Coronary artery (tissue), 2 donors: ENCODE measurements around the gene PTK7.

Source experiments
- DNase-seq: peaks from one replicate; pipeline ENCODE4 v3.0.0-alpha.2; 2017; ENCODE audit warnings: low spot score
- H3K27ac ChIP-seq, 2 donors: fragments of 200-600 bp; sonication (generic); one replicate each; pipeline ENCODE4 v1.5.1; 2016 to 2019
- H3K4me3 ChIP-seq: fragments of 200-600 bp; sonication (generic); 2 replicates; pipeline ENCODE4 v1.5.1; 2016; ENCODE audit warnings: mild to moderate bottlenecking, moderate library complexity
- TF ChIP-seq, protein P1 (sequence below): fragments of 200-600 bp; sonication (generic); IDR thresholded peaks from one replicate; pipeline ENCODE4 v1.5.1; 2019; ENCODE audit warnings: antibody characterized with exemption

The PTK7 gene

DNA sequence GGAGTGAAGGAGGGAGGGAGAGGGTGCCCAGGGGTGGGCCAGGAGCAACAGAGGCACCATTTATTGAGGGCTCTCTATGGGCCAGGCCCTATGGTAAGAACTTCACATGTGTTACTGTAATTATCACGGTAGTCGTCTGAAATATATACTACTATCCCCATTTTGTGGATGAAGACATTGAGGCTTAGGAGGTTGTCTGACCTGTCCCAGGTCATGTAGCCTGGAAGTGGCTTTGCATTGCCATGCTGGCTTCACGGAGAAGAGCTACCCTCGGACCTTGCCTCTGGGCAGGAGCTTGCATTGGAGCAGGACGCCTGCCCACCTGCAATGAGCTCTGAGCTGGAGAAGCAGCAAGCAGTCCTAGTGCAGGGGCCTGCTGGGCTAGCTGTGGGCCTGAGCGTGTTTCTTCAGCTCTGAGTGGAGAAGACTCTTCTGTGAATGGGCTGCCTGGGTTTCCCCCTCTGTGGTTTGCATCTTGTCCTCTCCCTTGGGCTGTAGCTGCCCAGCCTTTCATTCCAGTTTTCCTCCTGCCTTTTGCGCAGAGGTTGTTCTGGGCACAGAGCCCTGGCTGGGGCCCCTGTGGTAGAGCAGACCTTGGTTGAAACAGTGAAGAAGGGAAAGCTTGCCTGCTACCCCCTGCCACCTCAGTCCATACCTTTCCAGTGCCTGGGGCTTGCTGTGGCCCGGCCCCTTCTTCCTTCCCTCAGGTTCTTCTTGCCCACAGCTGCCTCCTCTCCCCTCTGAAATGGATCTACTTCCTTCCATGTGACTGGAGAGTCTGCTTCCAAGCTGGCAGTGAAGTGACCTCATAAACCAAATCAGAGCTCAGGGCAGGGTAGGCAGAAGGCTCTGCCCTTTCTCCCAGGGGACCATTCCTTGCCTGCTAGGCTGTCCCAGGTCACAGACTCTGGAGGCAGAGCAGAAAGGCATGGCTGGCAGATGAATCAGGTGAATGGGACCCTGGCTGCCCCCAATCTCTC is 70.9 kb downstream of the PTK7 start:
- no peak for DNase-seq
- Histone ChIP-seq H3K4me3 (no peak overlapping the region), H3K27ac (no peak overlapping the region)
- TF ChIP-seq, protein P1, sequence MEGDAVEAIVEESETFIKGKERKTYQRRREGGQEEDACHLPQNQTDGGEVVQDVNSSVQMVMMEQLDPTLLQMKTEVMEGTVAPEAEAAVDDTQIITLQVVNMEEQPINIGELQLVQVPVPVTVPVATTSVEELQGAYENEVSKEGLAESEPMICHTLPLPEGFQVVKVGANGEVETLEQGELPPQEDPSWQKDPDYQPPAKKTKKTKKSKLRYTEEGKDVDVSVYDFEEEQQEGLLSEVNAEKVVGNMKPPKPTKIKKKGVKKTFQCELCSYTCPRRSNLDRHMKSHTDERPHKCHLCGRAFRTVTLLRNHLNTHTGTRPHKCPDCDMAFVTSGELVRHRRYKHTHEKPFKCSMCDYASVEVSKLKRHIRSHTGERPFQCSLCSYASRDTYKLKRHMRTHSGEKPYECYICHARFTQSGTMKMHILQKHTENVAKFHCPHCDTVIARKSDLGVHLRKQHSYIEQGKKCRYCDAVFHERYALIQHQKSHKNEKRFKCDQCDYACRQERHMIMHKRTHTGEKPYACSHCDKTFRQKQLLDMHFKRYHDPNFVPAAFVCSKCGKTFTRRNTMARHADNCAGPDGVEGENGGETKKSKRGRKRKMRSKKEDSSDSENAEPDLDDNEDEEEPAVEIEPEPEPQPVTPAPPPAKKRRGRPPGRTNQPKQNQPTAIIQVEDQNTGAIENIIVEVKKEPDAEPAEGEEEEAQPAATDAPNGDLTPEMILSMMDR = no peak

DNA sequence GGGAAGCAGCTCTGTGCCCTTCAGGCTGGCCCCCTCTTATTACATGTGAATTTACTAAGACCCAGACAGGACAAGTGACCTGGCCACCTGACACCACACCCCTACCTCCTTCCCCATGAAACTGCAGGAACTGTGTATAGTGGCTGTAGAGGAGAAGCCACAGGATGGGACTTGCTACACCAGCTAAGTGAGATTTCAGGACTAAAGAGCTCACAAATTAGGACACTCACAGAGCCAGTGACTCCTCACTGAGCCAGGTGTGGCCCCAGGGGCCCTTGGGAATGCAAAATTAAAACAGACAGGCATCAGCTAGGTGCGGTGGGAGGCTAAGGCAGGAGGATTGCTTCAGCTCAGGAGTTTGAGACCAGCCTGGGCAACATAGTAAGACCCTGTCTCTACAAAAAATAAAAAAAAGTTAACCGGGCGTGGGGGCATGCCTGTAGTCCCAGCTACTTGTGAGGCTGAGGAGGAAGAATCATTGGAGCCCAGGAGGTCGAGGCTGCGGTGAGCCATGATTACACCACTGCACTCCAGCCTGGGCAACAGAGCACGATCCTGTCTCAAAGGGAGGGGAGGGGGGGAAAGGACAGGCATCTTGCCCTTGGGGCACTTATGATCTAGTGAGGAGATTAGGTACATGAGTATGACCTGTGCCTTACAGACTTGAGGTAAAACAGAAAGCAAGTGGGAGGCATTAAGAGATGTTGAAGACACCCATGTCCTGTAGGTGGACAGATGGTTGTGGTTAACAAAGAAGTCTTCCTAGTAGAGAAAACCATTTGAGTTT is 71.8 kb downstream of the PTK7 start:
- DNase-seq = no peak
- Histone ChIP-seq H3K4me3 (no peak overlapping the region), H3K27ac (no peak overlapping the region)
- TF ChIP-seq, protein P1 = no peak

DNA sequence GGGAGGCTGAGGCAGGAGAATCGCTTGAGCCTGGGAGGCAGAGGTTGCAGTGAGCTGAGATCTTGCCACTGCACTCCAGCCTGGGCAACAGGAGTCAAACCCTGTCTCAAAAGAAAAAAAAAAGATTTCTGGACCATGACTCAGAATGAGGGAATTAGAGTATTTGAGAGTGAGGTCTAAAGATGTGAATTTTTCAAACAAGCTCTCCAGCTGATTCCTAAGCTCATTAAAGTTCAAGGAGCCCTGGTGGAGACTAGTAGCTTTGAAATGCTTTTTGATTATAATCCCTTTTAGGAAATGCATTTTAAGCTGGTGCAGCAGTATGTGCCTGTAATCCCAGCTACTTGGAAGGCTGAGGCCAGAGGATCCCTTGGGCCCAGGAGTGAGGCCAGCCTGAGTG is 73.2 kb downstream of the PTK7 start:
- no peak for DNase-seq
- TF ChIP-seq, protein P1 = no peak
- Histone ChIP-seq H3K27ac (no peak overlapping the region), H3K4me3 (no peak overlapping the region)

DNA sequence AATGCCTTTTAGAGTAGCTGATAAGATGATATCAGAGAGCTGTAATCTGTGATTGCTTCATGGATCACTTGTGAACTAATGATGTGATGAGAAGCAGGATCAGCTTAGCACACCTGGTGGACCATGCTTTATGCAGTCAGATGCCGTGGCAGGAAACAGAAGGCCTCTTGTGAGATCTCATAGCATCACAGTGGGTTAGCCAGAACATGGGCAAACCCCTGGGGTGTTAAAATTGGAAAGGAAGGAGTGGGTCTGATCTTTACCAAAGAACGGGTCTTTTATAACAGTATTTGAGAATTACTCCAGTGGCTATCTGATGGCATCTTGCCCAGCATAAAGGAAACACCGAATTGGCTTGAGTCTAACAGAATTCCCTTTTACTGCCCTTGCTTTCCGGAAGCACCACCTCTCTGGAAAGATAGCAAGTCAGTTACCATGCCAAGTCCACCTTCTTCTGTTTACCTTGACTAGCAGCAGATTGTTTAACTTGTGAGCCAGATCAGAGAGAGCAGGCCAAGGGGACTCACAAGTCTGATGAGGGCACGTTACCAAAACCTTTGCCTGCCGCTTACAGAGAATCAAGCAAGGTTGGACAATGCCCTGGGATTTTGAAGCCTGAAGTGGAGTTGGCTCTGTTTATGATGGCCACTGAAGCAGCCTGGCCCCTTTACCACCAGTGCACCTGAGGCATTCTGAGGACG is 74.1 kb downstream of the PTK7 start:
- TF ChIP-seq, protein P1 = no peak
- Histone ChIP-seq H3K27ac (no peak overlapping the region), H3K4me3 (no peak overlapping the region)
- DNase-seq = no peak

DNA sequence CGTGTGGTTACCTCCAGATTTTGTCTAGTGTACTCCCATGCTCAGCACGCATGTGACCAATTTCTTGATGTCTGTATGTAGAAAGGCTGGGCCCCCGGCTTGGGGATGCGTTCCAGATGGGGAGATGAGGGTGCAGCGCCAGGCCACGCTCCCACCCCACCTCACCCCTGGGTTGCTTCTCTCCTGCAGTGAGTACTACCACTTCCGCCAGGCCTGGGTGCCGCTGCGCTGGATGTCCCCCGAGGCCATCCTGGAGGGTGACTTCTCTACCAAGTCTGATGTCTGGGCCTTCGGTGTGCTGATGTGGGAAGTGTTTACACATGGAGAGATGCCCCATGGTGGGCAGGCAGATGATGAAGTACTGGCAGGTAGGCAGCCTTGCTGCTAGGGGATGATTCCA is 83.5 kb downstream of the PTK7 start:
- no peak overlapping the region for H3K27ac ChIP-seq
- TF ChIP-seq, protein P1 = no peak
- no peak for DNase-seq
- no peak overlapping the region for H3K4me3 ChIP-seq

DNA sequence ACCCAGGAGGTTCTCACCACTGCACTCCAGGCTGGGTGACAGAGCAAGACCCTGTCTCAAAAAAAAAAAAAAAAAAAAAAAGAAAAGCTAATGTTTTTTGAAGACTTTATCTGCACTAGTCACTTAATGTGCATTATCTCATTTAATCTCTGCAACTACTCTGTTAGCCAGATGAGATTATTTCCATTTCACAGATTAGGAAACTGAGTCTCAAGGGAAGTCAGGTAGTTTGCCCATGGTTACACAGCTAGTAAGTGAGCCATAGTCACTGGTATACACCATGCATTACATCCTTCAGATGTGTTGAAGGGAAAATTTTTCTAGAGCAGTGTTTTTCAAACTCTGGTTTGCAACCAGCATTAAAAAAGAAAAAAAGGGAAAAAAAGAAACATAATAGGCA is 87.8 kb downstream of the PTK7 start:
- TF ChIP-seq, protein P1 = no peak
- no peak overlapping the region for H3K27ac ChIP-seq
- no peak for DNase-seq
- no peak overlapping the region for H3K4me3 ChIP-seq
